ENCODE data around the gene RNU6-1.

The RNU6-1 gene

DNA sequence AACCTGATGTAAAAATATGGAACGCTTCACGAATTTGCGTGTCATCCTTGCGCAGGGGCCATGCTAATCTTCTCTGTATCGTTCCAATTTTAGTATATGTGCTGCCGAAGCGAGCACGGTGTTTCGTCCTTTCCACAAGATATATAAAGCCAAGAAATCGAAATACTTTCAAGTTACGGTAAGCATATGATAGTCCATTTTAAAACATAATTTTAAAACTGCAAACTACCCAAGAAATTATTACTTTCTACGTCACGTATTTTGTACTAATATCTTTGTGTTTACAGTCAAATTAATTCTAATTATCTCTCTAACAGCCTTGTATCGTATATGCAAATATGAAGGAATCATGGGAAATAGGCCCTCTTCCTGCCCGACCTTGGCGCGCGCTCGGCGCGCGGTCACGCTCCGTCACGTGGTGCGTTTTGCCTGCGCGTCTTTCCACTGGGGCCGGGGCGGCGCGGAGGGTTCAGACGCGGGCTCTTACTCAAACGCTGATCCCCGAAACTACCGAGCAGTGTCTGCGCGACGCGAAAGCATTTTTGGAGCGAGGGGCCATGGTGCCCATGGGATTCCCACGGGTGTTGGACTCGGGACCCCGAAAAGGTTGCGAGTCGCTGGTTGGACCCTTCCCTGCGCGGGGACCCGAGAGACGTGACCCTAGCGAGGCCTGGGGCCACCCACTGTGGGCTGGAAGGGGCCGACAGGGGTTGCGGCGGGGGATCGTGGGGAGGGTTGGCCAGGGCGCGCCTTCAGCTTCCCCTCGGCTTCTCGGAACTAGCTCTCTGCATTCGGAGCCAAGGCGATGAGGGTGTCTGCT, at the start of gene RNU6-1:
TSS of gene RNU6-1 (minus strand) at position 117 of the 820 bp plus-strand sequence.
- peak; percentile 92 for DNase-seq (ENCODE audit: low read depth)

DNA sequence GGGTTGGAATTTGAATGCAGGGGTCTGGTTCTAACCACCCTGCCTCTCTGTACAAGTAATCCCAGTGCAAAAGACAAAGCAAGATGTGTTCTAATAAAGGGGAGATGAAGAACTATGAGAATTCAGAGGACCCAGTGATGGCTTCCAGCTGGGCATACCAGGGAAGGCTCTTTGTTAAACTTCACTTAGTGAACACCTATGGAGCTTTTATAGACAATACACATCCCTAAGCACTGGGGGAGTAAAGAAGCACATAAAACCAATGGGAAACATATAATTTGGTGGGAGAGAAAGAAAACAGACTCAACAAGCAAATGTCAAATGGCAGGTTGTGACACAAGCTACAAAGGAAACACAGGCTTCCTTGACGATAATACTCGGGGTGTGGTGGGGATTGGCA, 47.9 kb upstream of the RNU6-1 start:
- DNase-seq (ENCODE audit: low read depth): no peak

DNA sequence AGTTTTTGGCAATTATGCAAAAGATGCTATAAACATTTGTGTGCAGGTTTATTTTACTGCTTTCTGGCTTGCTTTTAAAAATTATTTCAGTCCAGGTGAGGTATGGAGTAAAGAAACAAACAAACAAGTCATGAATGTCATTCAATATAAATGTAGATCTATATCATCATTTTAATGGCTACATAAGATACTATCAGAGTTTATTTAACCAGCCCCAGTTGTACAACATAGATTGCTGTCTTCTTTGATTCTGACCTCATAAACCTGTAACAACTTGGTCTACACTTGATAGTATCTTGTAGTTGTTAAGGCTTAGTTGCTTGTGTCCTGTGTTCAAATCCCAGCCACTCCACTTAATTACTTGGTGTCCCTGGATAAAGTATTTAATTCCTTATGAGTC, 46.0 kb upstream of the RNU6-1 start:
- no peak for DNase-seq (ENCODE audit: low read depth)

DNA sequence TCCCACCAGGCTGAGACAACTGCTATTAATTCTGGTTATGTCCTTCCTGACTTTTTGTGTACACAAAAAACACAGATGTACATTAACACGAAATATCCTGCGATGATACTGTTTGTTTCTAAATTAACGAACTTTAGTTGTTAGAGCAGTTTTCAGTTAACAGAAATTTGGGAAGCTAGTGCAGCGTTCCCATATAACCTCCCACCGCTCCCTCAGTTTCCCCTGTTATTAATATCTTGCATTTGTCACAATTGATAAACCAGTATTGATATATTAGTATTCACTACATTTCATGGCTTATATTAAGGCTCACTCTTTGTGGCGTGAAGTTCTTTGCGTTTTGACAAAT, 45.3 kb upstream of the RNU6-1 start:
- no peak for DNase-seq (ENCODE audit: low read depth)

DNA sequence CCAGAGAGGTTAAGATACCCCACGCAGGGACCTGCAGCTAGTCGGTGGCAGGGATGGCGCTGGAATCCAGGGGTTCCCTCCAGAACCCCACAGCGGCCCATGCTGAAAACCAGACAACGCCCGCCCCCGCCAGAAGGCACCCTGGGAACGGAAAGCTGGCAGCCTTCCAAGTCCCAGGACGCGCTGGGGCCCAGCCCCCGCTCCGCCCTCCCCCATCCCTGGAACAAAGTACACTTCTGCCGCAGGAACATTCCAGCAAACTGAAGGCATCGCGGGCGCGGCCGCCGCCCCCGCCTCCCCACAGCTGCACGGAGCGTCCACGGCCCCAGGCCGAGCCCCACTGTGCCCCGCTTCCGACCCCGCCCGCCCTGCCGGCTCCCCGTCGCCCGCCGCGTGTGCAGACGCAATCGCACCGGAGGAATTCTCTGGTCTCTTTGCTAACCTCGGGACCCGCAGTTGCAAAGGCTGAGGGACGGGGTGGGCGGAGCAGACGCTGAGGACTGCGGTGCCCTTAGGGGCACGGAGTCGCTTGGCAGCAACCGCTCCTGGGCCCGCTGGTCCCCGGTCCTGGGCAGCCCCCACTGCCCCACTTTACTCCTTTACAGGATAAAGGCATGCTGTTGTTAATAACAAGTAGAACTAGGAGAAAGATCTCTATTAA, 44.8 kb upstream of the RNU6-1 start:
- DNase-seq (ENCODE audit: low read depth): peak; percentile 7

DNA sequence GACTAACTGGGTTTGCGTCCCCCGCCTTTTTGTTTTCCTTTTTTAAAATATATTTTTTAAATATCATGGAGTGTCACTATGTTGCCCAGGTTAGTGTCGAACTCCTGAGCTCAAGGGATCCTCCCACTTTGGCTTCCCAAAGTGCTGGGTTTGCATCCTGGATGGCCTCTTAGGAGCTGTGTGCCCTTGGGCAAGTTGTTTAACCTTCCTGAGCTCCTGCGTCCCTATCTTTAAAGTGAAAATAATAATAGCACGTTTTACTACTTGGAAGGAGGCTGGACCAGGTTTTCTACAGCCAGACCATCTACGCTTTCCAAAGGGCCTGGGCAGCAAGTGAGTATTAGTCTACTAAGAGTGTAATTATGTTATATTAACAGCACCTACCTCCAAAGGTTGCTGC, 44.2 kb upstream of the RNU6-1 start:
- DNase-seq (ENCODE audit: low read depth): no peak

DNA sequence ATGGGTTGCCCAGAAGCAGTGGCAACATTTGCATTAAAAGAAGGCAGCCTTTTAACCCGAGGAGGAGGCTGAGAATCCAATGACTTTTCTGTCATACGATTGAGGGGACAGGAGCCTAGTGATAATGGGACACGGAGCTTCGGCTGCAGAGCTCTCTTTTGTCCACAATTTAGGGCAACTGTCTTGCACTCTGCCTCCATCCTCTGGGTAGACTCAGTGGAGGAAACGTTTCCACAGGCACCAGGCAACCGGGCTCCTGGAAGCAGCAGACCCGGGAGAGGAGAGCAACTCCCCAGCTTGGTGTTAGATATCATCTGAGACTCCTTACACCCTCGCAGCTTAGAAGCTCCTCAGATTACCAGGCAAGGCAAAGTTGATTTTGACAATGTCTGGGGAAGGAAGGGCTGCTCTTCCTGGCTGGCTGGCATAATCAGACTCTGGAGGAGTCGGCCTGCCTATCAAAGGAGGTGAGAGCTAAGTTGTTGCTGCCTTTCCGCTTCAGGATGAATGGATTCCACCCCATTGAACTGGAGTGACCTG, 43.5 kb upstream of the RNU6-1 start:
- no peak for DNase-seq (ENCODE audit: low read depth)

DNA sequence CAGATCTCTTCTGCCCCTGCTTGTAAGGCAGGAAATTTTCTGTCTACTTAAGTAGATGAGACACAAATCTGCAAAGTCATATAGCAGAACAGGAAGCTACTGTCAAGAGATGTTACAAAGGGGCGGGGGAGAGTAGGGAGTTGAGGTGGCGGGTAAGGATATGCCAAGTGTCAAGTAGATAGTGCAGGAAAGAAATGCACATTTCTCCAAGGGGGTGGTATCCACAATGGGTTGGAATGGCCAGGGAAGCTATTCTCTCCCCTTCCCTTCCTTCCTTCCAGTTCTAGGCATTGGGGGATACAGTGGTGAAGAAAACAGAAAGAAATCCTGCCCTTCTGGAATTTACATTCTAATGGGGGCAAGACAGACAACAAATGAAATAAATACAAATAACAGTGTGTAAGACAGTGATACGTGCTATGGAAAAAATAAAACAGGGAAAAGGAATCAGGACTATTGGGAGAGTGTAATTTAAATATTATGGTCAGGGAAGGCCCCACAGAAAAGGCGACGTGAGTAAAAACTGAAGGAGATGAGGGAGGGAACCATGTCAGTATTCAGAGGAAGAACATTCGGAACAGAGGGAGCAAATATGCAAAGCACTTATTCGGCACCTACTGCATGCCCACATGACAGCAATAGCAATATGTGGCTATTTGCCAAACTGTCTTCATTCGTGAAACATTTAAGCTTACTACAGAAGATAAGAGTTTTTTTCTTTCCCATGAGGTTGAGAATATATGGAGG, 42.8 kb upstream of the RNU6-1 start:
- no peak for DNase-seq (ENCODE audit: low read depth)

DNA sequence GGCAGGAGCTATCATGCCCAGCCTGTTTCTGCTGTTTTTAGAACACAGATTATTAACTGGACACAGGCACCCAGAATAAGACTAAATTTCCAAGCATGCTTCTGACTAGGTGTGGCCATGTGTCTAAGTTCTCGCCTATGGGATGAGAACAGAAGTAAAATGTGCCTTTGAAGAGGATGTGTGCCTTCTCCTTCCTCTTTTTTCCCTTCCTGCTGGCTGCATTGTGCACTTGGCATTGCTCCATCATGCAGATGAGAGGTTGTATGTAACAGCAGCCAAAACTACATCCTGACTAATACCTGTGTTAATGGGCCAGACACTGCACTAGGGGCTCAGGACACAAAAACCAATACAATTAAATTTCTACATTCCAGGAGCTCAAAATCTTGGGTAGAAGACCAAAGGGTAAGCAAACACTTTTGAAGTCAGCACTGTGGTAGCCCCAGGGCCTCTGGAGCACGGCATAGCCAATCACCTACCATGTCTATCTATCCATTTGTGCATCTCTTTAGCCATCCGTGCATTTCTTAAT, 40.9 kb upstream of the RNU6-1 start:
- DNase-seq (ENCODE audit: low read depth): no peak

DNA sequence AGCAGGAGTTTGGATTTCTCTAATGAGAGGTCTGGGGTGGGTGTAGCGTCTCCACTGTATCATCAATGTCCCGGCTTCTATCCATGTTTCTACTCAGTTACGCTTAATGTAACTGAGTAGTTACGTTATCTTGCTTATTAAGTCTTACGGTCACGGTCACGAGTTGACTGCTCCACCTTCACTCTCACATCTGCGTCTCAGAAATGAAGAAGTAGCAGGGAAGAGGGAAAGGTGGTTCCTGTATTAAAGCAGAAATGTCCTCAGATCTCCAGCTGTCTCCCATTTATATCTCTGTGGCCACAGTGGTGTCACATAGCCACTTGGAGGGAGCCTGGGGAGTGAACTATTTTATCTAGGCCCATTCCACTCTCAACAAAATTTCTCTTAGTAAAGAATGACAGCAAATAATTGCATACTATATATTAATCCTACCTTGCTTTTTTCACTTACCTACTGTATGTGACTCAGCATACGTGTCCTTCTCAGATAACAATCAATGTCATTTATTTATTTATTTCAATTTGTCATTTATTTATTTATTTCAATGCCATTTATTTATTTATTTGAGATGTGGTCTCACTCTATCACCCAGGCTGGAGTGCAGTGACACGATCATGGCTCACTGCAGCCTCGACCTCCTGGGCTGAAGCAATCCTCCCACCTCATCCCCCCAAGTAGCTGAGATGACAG, 39.7 kb upstream of the RNU6-1 start:
- no peak for DNase-seq (ENCODE audit: low read depth)

DNA sequence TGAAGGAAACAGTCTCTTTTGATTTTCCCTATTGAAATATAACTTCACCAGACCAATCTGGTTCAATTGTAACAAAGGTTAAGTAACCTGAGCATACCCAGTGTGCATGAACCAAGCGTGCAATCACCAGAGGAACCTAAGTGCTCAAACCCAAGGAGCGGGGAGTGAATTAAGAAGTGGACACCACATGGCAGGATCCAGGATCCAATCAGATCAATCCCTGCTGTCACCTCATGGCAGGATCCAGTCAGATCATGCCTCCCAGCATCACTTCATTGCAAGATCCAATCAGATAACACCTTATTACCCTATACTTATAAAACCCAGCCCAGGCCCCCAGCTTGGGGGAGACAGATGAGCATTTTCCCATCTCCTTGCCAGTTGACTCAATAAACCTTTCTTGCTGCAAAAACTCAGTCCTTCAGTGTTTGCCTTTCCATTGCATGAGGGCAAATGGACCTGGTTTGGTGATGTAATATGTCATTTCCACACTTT, 38.9 kb upstream of the RNU6-1 start:
- DNase-seq (ENCODE audit: low read depth): no peak

DNA sequence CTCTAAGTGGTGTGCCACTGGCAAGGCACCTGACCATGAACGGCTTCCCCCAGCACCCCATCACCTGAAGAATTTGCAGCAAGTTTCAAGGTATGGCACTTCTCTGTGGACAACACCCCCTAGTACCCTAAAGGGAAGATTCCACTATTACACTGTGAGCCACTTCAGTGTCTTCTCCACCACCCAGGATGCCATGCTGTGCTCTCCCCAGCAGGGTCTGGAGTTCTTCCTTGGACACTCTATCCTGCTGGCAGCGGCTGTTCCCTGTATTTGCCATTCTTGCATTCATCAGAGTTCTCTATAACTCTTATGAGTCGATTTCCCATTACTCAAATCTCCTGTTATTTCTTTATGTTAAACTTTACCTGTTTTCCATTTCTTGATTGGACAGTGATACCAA, 33.9 kb upstream of the RNU6-1 start:
- no peak for DNase-seq (ENCODE audit: low read depth)

DNA sequence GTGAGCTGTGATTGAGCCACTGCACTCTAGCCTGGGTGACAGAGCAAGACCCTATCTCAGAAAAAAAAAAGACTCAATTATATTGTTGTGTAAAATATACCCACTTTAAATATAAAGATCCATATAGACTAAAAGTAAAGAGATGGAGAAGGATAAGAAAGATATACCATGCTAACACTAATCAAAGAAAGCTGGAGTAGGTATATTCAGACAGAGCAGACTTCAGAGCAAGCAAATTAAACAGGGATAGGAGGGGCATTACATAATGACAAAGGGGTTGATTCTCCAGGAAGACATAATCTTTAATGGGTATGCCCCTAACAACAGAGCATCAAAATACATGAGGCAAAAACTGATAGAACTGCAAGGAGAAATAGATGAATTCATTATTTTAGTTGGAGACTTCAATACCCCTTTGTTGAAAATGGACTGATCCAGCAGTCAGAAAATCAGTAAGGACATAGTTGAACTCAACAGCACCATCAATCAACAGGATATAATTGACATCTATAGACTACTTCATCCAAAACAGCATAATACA, 31.1 kb upstream of the RNU6-1 start:
- no peak for DNase-seq (ENCODE audit: low read depth)

DNA sequence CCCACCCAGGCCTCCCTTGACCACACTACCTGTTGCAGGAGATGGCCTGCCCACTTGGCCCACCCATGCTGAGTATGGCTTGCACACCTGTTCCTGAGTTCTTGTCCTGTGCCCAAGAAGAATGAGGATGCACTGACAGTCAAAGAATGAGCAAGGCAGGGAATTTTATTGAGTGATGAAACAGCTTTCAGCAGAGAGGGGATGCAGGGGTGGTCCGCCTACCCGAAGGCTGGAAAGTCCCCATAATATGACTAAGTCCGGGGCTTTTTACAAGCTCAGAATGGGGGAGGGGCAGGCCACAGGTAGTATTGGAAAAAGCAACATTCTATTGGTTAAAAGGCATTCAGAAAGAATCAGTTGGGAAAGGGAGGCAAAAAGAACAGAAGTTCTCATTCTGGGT, 29.9 kb upstream of the RNU6-1 start:
- DNase-seq (ENCODE audit: low read depth): no peak

DNA sequence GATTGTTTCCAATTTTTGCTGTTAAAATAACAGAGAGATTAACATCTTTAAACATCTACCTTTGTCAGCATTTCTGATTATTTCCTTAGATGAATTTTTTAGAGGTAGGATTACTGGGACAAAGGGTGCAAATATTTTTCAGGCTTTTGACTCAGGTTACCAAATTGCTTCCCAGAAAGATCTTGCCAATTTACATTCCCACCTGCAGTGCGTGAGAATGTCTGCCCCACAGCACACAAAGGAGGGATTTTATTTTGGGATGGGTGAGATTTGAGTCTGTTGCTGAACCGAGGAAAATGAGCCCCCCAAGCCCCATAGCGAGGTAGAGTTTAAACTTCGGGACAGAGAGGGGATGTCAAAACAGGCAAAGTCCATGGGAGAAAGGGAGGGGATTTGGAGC, 25.9 kb upstream of the RNU6-1 start:
- DNase-seq (ENCODE audit: low read depth): no peak

DNA sequence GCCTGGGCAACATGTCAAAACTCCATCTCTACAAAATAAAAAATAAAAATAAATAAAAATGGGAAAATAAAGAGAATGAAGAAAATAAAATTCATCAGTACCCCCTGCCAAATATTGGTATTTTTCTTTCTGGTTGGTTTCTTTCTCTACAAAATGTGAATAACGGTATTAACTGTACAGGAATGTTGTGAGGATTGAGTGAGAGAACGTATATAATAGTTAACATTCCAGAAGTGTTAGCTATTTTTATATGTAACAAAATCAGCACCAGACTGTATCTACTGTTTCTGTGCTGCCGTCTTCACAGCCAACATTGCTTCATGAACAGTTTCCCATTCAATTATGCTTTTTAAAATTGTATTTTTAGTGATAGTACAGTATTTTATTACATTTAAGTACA, 25.5 kb upstream of the RNU6-1 start:
- DNase-seq (ENCODE audit: low read depth): no peak

DNA sequence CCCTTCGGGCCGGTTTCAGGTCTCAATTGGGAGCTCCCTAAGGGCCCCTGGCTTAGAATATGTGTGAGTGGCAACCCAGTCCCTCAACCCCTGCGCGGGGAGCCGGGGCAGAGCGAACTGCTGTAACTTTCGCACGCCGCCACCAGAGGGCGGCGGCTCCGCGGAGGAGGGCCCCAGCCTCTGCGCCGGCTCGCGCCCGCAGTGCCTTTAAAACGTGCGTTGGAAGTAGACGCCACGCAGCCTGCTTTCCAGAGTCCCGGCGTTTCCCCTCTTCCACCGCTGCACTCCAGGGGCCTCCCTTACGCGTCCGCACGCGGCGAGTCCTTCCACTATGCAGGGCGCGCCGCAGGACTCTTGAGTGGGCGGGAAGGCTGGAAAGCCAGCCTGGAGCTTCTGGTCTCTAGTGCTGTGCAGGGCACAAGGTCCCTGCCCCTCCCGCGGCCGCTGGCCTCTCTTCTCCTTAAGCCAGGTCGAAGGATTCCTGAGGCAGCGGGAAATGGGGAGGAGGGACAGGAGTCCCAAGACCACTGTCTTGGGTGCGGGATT, 23.7 kb upstream of the RNU6-1 start:
- peak; percentile 46 for DNase-seq (ENCODE audit: low read depth)

DNA sequence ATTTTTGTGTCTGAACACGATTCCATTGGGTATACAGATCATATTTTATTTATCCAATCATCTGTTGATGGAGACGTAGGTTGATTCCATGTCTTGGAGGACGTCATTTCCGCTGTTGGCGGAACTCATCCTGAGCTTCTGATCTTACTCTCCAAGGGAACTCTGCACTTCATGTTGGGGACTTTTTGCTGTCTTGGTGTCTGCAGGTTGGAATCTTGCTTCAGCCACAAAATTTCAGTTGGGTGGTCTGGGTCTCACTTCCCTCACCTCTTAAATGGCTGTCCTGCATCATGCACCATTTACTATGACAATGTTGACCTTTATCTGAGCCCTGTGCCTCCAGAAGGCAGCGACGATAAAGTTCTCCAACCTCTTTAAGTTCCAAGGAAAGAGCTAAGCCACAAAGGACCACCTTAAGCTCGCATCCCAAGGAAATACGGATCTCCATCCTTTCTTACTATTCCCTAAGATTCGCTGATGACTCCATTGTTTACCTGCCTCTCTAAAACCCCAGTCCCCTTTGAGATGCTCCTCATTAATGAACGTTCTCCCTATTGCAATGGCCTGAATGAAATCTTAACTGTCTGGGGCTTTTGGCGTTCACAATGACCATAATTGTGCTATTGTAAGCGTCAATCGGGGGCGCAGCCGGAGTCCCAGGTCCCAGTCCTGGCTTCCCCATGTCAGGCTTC, 23.1 kb upstream of the RNU6-1 start:
- DNase-seq (ENCODE audit: low read depth): no peak

DNA sequence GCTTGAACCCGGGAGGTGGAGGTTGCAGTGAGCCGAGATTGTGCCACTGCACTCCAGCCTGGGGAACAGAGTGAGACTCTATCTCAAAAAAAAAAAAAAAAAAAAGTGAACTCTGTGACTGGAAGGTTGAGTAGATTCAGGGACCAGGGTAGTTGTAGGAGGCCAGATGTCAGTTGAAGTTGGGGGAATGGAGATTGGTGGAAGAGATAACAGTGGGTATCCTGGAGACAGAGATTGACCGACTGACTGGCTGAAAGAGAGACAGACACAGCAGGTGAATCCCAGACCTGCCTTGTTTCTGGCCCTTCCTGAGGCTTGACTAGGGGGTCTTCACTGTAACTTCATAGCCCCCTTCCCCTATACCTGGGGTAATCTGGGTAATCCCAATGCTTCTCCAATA, 22.1 kb upstream of the RNU6-1 start:
- no peak for DNase-seq (ENCODE audit: low read depth)

DNA sequence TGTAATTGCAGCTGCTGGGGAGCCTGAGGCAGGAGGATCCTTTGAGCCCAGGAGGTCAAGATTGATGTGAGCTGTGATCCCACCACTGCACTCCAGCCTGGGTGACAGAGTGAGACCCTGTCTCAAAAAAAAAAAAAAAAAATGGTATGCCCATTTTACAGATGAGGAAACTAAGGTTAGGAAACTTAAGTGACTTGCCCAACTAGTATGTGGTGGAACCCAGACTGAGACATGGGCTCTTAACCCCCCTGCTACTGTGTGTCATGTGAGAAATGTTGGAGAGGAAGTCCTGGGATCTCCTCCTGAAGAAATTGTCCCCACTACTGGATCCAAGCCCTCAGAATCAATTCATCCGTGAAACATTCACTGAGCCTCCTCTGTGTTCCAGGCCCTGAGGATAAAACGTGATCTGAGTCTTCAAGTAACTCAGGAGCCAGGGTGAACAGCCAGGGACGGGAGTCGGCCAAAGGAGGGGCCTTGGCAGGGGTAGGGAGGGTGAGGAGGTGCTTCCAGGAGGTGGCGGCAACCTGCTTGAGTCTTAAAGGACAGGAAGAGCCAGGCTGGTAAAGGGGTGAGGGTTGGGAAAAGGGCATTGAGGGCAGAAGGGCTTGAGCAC, 19.6 kb upstream of the RNU6-1 start:
- no peak for DNase-seq (ENCODE audit: low read depth)
